H1 (cell line): ENCODE measurements around the gene MYL6. TPM values are rescaled to one million over a fixed set of nuclear protein-coding genes. Genes with fewer than 3 reads are reported as not detected.

Experiments
- ATF3 ChIP-seq: IDR thresholded peaks from 2 replicates; pipeline ENCODE4 v1.6.1; 2011; ENCODE audit warnings: low read depth, mild to moderate bottlenecking, low read length; ENCODE audit not compliant: insufficient read depth
- BRCA1 ChIP-seq: IDR thresholded peaks from 2 replicates; pipeline ENCODE4 v1.6.1; 2012; ENCODE audit warnings: low read depth, low read length, improper control_type of control experiment
- CBX5 ChIP-seq: fragments of 300-800, 300-1000 bp; sonication (generic); IDR thresholded peaks from 2 replicates; pipeline ENCODE4 v1.7.1; 2016; ENCODE audit warnings: antibody characterized with exemption, low read length, low read depth
- CHD1 ChIP-seq: IDR thresholded peaks from 2 replicates; pipeline ENCODE4 v1.6.1; 2012; ENCODE audit warnings: low read depth, low read length, improper control_type of control experiment
- CREB1 ChIP-seq: IDR thresholded peaks from 2 replicates; pipeline ENCODE4 v1.6.1; 2012; ENCODE audit warnings: inconsistent platforms
- EZH2 ChIP-seq: fragments of 200-600 bp; sonication (generic); IDR thresholded peaks from 2 replicates; pipeline ENCODE4 v1.7.1; 2012; ENCODE audit warnings: low read depth, mild to moderate bottlenecking, moderate library complexity, low read length, inconsistent platforms; ENCODE audit not compliant: severe bottlenecking
- FOSL1 ChIP-seq: IDR thresholded peaks from 2 replicates; pipeline ENCODE4 v1.6.1; 2011; ENCODE audit warnings: mild to moderate bottlenecking, low read depth, low read length, moderate library complexity; ENCODE audit not compliant: insufficient read depth
- GABPA ChIP-seq: IDR thresholded peaks from 2 replicates; pipeline ENCODE4 v1.6.1; 2011; ENCODE audit warnings: mild to moderate bottlenecking, low read length, moderate library complexity, borderline replicate concordance; ENCODE audit not compliant: insufficient read depth
- HDAC6 ChIP-seq: IDR thresholded peaks from one replicate; pipeline ENCODE4 v1.7.1; 2012; ENCODE audit warnings: low read depth, mild to moderate bottlenecking, inconsistent platforms, low read length, moderate library complexity
- MAFK ChIP-seq: IDR thresholded peaks from 2 replicates; pipeline ENCODE4 v1.6.1; 2012; ENCODE audit warnings: low read depth, mild to moderate bottlenecking, improper control_type of control experiment, low read length
- PHF8 ChIP-seq: fragments of 200-600 bp; sonication (generic); conservative IDR thresholded peaks from 2 replicates; pipeline ENCODE4 v1.7.1; 2012; ENCODE audit warnings: low read depth, mild to moderate bottlenecking, inconsistent platforms, low read length, moderate library complexity
- POLR2AphosphoS5 ChIP-seq: IDR thresholded peaks from 2 replicates; pipeline ENCODE4 v1.6.1; 2011; ENCODE audit warnings: low read depth, low read length
- RFX5 ChIP-seq: IDR thresholded peaks from 2 replicates; pipeline ENCODE4 v1.6.1; 2011; ENCODE audit warnings: low read depth, low read length, improper control_type of control experiment, borderline replicate concordance
- RXRA ChIP-seq: IDR thresholded peaks from 2 replicates; pipeline ENCODE4 v1.6.1; 2011; ENCODE audit warnings: low read depth, mild to moderate bottlenecking, low read length, moderate library complexity; ENCODE audit not compliant: insufficient read depth
- SIRT6 ChIP-seq: IDR thresholded peaks from one replicate; pipeline ENCODE4 v1.7.1; 2012; ENCODE audit warnings: low read length, inconsistent platforms
- SIX5 ChIP-seq: IDR thresholded peaks from 2 replicates; pipeline ENCODE4 v1.6.1; 2011; ENCODE audit warnings: mild to moderate bottlenecking, low read depth, low read length
- SP1 ChIP-seq: IDR thresholded peaks from 2 replicates; pipeline ENCODE4 v1.6.1; 2011; ENCODE audit warnings: low read depth, low read length
- SP4 ChIP-seq: IDR thresholded peaks from 2 replicates; pipeline ENCODE4 v1.6.1; 2012; ENCODE audit warnings: low read length, inconsistent platforms
- TAF7 ChIP-seq: optimal IDR thresholded peaks from 2 replicates; pipeline ENCODE3; 2011; ENCODE audit warnings: low read depth, mild to moderate bottlenecking, inconsistent platforms, low read length, moderate library complexity, borderline replicate concordance
- TBP ChIP-seq: IDR thresholded peaks from 2 replicates; pipeline ENCODE4 v1.6.1; 2011; ENCODE audit warnings: low read depth, low read length, improper control_type of control experiment
- YY1 ChIP-seq: IDR thresholded peaks from 2 replicates; pipeline ENCODE4 v1.6.1; 2011; ENCODE audit warnings: low read depth, mild to moderate bottlenecking, low read length
- polyA plus RNA-seq, 7 experiments: library from polyadenylated mRNA; depleted of rRNA in 3 of 7; stranded (reverse) in 5 of 7; unstranded in 2 of 7; fragments of >200 nt in 5 of 7; fragments of 200-250 nt in 2 of 7; gene quantifications; 1 replicate in 5 of 7; 2 replicates in 1 of 7; 4 replicates in 1 of 7; pipeline versions ENCODE4 v1.2.1 to v1.2.3, GENCODE V29; 2011 to 2013; ENCODE audit warnings: missing spikeins in 2 of 7, mixed read lengths in 2 of 7
- total RNA-seq: library from RNA; stranded (reverse); fragmentation: NEBNext Ultra II Directional; extraction: Animal tissue kit (Norgen Biotek cat#: 25700); gene quantifications from 2 replicates; pipeline ENCODE4 v1.2.1, GENCODE V29; 2021
- TF ChIP-seq, protein P1 (sequence below): IDR thresholded peaks from 2 replicates; pipeline ENCODE4 v1.6.1; 2012; ENCODE audit warnings: inconsistent platforms
- TF ChIP-seq, protein P2 (sequence below): IDR thresholded peaks from 2 replicates; pipeline ENCODE4 v1.6.1; 2012; ENCODE audit warnings: inconsistent platforms

The MYL6 gene
- total and polyA plus RNA-seq, 2 of the 8 experiments (the other 6 are each of a cell fraction or from before 2014, with no cell fraction given), result 1,130 to 2,279 TPM

GRCh38 chr12:56116267-56117081 lies 41.7 kb upstream of the MYL6 start, which contains the start of gene RPL41 (continued):
- TF ChIP-seq ATF3 (no peak), HDAC6 (no peak), GABPA (peak; percentile 88), SP1 (peak; percentile 78), SP4 (peak; percentile 61; the same call in 1 of the 2 replicates), RXRA (no peak), YY1 (peak; percentile 90), CHD1 (peak; percentile 78; the same call in 1 of the 2 replicates), EZH2 (no peak), SIX5 (peak; percentile 59), POLR2AphosphoS5 (peak; percentile 98), CBX5 (no peak), MAFK (no peak), SIRT6 (peak; percentile 18), TBP (peak; percentile 98), FOSL1 (no peak), CREB1 (peak; percentile 93), BRCA1 (no peak), PHF8 (peak; percentile 96), RFX5 (no peak), TAF7 (peak; percentile 99)
- TF ChIP-seq, protein P1, sequence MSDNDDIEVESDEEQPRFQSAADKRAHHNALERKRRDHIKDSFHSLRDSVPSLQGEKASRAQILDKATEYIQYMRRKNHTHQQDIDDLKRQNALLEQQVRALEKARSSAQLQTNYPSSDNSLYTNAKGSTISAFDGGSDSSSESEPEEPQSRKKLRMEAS, result peak; percentile 73
- TF ChIP-seq, protein P2, sequence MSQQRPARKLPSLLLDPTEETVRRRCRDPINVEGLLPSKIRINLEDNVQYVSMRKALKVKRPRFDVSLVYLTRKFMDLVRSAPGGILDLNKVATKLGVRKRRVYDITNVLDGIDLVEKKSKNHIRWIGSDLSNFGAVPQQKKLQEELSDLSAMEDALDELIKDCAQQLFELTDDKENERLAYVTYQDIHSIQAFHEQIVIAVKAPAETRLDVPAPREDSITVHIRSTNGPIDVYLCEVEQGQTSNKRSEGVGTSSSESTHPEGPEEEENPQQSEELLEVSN, result 0 out of 2 replicates have a peak, but pooled peaks have one; percentile 29
